Measurements from ENCODE around the gene RMC1.
"Not testable (repeated sequence)": the region's sequence is repeated elsewhere in the genome, so short reads cannot be mapped to it uniquely, and the experiment has no call there.

RMC1 gene

GRCh38 chr18:23536204-23536603 lies 32.9 kb downstream of the RMC1 start:
- no peak for DNase-seq

GRCh38 chr18:23537274-23537673 lies 34.0 kb downstream of the RMC1 start:
- no peak for DNase-seq

- DNase-seq = no peak
Measured at GRCh38 chr18:23538001-23538400, 34.7 kb downstream of the RMC1 start.

GRCh38 chr18:23538870-23539269 lies 35.6 kb downstream of the RMC1 start:
- DNase-seq = no peak

GRCh38 chr18:23539296-23539695 lies 36.0 kb downstream of the RMC1 start:
- no peak for DNase-seq

GRCh38 chr18:23539911-23540525 lies 36.7 kb downstream of the RMC1 start:
- no peak for DNase-seq

GRCh38 chr18:23540867-23541266 lies 37.6 kb downstream of the RMC1 start:
- no peak for DNase-seq

GRCh38 chr18:23541349-23542093 lies 38.2 kb downstream of the RMC1 start:
- DNase-seq = no peak

GRCh38 chr18:23542461-23542860 lies 39.1 kb downstream of the RMC1 start:
- no peak for DNase-seq

GRCh38 chr18:23545247-23545789 lies 42.0 kb downstream of the RMC1 start:
- no peak for DNase-seq

GRCh38 chr18:23547306-23547705 lies 44.0 kb downstream of the RMC1 start:
- no peak for DNase-seq

- DNase-seq = no peak
Measured at GRCh38 chr18:23547846-23548245, 44.5 kb downstream of the RMC1 start.

GRCh38 chr18:23548275-23548674 lies 45.0 kb downstream of the RMC1 start:
- DNase-seq = no peak

GRCh38 chr18:23548719-23549118 lies 45.4 kb downstream of the RMC1 start:
- no peak for DNase-seq

GRCh38 chr18:23550898-23551297 lies 47.6 kb downstream of the RMC1 start:
- DNase-seq = no peak

GRCh38 chr18:23551978-23552377 lies 48.7 kb downstream of the RMC1 start:
- no peak for DNase-seq

GRCh38 chr18:23552505-23552904 lies 49.2 kb downstream of the RMC1 start:
- DNase-seq = no peak

- DNase-seq = no peak
Measured at GRCh38 chr18:23553887-23554286, 50.6 kb downstream of the RMC1 start.

- DNase-seq = no peak
Measured at GRCh38 chr18:23556145-23556780, 53.0 kb downstream of the RMC1 start.

GRCh38 chr18:23557511-23557910 lies 54.2 kb downstream of the RMC1 start:
- not testable (repeated sequence) for DNase-seq

GRCh38 chr18:23560186-23560585 lies 56.9 kb downstream of the RMC1 start:
- DNase-seq = no peak

- no peak for DNase-seq
Measured at GRCh38 chr18:23563377-23564043, 60.2 kb downstream of the RMC1 start.

GRCh38 chr18:23565916-23566547 lies 62.7 kb downstream of the RMC1 start:
- no peak for DNase-seq

Measured in NCI-H187 treated with DMSO at 0.1 percent for 48 hours (cell line).